ENCODE results near the gene ICA1.
A peak's percentile ranks its signal among the peaks of the same experiment; 100 is the strongest.

Gene ICA1

GRCh38 chr7:8159595-8159994 is 102.4 kb downstream of the ICA1 start:
- no peak for DNase-seq (ENCODE audit: low spot score)

- DNase-seq (ENCODE audit: low spot score), result peak; percentile 46
These were observed 104.7 kb downstream of the ICA1 start for GRCh38 chr7:8157296-8157695.

- DNase-seq (ENCODE audit: low spot score), result no peak
These were observed 106.1 kb downstream of the ICA1 start for GRCh38 chr7:8155836-8156235.

GRCh38 chr7:8154272-8154671 is 107.7 kb downstream of the ICA1 start:
- DNase-seq (ENCODE audit: low spot score), result no peak

GRCh38 chr7:8152489-8153192 is 109.3 kb downstream of the ICA1 start:
- no peak for DNase-seq (ENCODE audit: low spot score)

- DNase-seq (ENCODE audit: low spot score), result no peak
These were observed 110.7 kb downstream of the ICA1 start for GRCh38 chr7:8151161-8151725.

- no peak for DNase-seq (ENCODE audit: low spot score)
These were observed 112.7 kb downstream of the ICA1 start for GRCh38 chr7:8149222-8149621.

- no peak for DNase-seq (ENCODE audit: low spot score)
These were observed 114.1 kb downstream of the ICA1 start for GRCh38 chr7:8147760-8148463.

GRCh38 chr7:8146788-8147413 is 115.1 kb downstream of the ICA1 start:
- DNase-seq (ENCODE audit: low spot score), result no peak

GRCh38 chr7:8146106-8146787 is 115.7 kb downstream of the ICA1 start:
- DNase-seq (ENCODE audit: low spot score), result no peak

GRCh38 chr7:8144856-8145255 is 117.1 kb downstream of the ICA1 start:
- DNase-seq (ENCODE audit: low spot score), result no peak

- no peak for DNase-seq (ENCODE audit: low spot score)
These were observed 118.7 kb downstream of the ICA1 start for GRCh38 chr7:8143151-8143874.

- DNase-seq (ENCODE audit: low spot score), result no peak
These were observed 119.5 kb downstream of the ICA1 start for GRCh38 chr7:8142477-8142876.

GRCh38 chr7:8141070-8141469 is 120.9 kb downstream of the ICA1 start:
- no peak for DNase-seq (ENCODE audit: low spot score)

GRCh38 chr7:8136051-8136730 is 125.8 kb downstream of the ICA1 start:
- no peak for DNase-seq (ENCODE audit: low spot score)

GRCh38 chr7:8135417-8135816 is 126.5 kb downstream of the ICA1 start:
- no peak for DNase-seq (ENCODE audit: low spot score)

- DNase-seq (ENCODE audit: low spot score), result no peak
These were observed 127.8 kb downstream of the ICA1 start for GRCh38 chr7:8134089-8134733.

- no peak for DNase-seq (ENCODE audit: low spot score)
These were observed 128.6 kb downstream of the ICA1 start for GRCh38 chr7:8133188-8133848.

- no peak for DNase-seq (ENCODE audit: low spot score)
These were observed 130.0 kb downstream of the ICA1 start for GRCh38 chr7:8131694-8132605.

Data from HuH-7 (cell line).